ENCODE data around the gene C2CD3.
A peak's percentile ranks its signal among the peaks of the same experiment; 100 is the strongest.
"Not testable (repeated sequence)": the region's sequence is repeated elsewhere in the genome, so short reads cannot be mapped to it uniquely, and the experiment has no call there.

Gene C2CD3

GRCh38 chr11:74001822-74002286 lies 168.9 kb downstream of the C2CD3 start:
- DNase-seq, result no peak

GRCh38 chr11:74000307-74001133 lies 170.3 kb downstream of the C2CD3 start:
- DNase-seq, result no peak

DNA sequence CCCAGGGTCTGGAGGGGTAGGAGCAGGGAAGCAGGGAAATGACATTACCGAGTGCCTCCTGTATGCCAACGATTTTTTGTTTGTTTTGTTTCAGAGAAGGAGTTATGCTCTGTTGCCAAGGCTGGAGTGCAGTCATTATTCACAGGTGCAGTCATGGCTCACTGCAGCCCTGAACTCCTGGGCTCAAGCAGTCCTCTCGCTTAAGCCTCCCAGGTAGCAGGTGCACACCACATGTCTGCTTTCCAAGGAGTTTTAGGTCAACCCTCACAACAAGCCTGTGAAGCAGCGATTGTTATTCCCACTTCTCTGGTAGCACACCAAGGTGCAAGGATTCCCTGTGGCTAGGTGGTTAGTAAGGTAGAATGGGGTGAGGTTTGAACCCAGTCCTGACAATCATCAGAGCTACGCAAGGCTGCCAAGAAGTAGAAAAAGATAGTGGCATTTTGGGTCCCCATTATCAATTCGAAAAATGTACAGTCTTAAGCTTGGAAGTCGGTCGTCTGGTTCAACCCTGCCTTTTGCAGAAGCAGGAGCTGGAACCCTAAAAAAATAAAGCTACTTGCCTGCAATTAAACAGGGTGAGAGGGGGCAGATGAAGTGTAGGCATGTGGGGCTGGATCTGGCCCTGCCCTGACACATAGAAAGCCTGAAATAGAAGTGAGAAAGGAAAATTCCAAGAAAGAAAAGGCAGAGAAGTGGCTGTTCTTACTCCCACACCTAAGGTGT lies 171.1 kb downstream of the C2CD3 start:
- no peak for DNase-seq

- DNase-seq, result no peak
Observed at GRCh38 chr11:73998846-73999575, 171.8 kb downstream of the C2CD3 start.

GRCh38 chr11:73997120-73997770 lies 173.6 kb downstream of the C2CD3 start:
- DNase-seq, result no peak

GRCh38 chr11:73996161-73996747 lies 174.5 kb downstream of the C2CD3 start:
- no peak for DNase-seq

GRCh38 chr11:73995731-73996130 lies 175.1 kb downstream of the C2CD3 start:
- DNase-seq, result no peak

GRCh38 chr11:73995247-73995646 lies 175.6 kb downstream of the C2CD3 start:
- DNase-seq, result no peak

DNA sequence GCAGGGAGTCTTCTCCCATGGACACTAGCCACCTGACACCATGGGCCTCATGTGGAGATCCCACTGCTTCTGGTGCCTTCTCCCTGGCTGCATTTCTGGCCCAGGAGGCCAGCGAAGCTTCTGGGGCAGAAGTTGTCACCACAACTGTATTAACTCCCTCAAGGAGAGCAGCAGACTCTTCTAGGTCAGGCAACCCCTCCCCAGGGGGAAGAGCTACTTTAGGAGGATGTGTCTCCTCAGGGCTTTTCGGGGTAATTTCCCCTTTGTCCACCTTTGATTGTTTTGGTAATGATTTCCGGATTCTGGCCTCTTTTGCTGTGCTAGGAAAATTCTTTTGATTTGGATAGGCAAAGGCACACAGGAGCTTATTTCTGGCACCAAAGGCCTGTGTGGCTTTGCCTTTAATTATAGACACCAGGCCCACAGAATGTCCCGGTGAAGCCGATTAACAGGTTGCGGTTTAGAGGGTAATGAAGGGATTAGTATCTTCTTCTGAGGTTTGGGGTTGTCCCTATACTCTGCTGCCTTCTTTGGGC lies 179.3 kb downstream of the C2CD3 start:
- DNase-seq, result no peak

- DNase-seq, result no peak
Observed at GRCh38 chr11:73990730-73991129, 180.1 kb downstream of the C2CD3 start.

- DNase-seq, result no peak
Observed at GRCh38 chr11:73989156-73989555, 181.6 kb downstream of the C2CD3 start.

DNA sequence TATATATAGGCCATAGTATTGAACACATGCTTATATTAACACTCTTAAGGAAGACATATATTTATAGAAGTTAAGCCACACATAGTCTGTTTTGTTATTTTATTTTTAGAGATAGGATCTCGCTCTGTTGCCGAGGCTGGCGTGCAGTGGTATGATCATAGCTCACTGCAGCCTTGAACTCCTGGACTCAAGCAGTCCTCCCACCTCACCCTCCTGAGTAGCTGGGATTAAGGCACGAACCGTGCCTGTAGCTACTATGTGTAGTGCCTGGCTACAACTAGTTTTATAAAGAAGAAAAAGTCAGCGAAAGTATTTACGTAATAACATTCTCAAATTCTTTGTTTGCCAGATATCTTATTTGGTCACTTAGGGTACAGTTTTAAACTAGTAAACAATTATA lies 182.6 kb downstream of the C2CD3 start:
- no peak for DNase-seq

- DNase-seq, result not testable (repeated sequence)
Observed at GRCh38 chr11:73985661-73986060, 185.1 kb downstream of the C2CD3 start.

GRCh38 chr11:73983741-73984538 lies 186.9 kb downstream of the C2CD3 start:
- no peak for DNase-seq

DNA sequence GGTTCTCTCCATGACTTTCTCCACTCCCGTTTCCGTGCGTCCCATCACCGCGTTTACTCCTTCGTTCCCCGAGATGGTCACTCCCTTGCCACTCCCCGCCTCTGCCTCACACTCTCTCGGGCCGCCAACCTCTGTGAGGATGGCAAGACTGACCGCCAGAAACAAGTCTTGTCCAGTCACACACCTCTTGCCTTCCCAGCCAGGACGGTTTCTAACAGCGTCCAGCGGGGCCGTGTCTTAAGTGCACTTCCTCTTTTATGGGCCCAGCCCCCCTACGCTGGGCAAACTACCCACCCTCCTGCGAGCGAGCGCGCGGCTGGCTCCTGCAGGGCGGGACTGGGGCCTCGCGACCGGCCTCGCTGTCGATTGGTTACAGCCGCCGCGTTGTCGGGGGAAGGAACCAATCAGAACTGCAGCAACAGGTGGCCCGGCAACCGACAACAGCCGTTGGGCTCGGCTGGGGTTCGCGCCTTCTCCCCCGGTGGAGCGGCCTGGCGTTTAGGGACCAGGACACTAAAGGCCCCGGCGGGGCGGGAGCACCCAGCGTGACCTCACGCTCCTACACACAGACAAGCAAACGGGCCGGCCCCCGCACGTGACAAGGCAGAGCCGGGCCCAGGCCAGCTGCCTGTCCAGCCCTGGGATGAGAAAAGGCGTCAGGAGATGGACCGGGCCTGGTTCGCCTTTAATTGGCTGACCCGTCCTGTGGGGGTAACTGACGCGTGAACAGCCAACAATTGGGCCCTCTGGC lies 187.6 kb downstream of the C2CD3 start:
- DNase-seq, result peak; percentile 96

DNA sequence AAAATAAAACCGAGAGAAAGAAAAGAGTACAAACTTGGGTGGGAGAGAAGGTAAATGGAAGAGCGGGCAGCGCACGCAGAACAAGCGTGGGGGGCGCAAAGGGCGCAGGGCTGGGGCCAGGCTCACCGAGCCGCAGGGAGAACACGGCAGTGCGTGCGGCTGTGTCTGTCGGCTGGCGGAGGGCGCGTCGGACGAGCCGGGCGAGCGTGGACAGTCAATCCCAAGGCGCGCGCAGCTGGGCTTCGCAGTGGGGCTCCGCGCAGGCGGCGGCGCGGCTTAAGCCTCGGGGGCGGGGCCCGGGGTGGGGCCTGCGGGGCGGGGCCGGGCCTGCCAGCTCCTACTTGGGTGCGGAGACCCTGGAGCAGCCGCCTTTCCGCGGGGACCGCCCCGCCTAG lies 188.2 kb downstream of the C2CD3 start, which contains the start of gene UCP2:
Gene UCP2, minus strand, starts transcription at position 249 of the 395 bp plus-strand sequence. CDS start 4,465 bp downstream, outside the sequence.
- DNase-seq, result peak; percentile 85

GRCh38 chr11:73981051-73981805 lies 189.6 kb downstream of the C2CD3 start:
- no peak for DNase-seq

DNA sequence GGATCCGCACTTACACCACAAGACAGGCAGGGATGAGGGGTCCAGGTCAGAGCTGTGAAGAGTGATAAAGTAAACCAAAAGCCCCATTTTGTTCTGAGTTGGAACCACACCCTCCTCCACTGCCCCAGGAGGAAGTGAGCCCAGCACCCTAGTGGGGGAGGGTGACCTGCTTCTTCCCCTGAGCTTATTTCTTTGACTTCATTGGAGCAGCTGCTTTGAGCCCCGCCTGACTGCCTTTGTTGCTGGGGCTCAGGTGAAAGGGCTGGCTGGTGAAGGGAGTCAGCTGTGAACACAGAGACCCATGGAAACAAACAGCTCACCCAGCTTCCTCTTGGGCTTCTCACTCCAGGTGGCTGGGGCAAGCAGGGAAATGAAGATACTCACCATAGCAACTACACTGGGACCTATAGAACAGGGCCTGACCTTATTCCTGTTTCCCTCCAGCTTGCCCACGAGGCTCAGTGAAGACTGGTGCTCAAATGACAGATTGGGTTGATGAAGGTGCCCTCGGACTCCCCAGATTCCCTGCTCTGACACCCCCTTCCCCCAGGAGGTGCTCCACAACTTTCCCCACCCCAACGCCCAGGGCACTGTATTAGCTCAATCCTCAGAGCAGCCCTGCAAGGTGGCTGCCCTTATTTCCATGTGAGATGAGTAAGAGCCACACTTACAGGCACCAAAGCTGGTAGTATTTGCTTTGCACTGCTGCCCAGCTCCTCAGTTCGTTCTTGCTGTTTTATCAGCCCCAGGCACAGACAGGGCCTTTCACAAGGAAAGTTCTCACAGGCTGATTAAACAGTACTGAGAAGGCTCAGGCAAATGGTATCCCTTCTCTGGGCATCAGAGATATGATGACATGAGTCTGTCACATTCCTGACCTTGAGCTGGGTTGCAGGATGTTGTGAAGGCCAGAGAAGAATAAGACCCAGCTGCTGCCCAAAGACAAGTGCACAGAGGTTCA lies 190.5 kb downstream of the C2CD3 start:
- peak; percentile 62 for DNase-seq
